GM12878 (cell line): ENCODE data around the gene ATF7IP. TPM values are rescaled to one million over a fixed set of nuclear protein-coding genes. Genes with fewer than 3 reads are reported as not detected.

ENCODE experiments used
- ATAC-seq: fragments of 200-7000 bp; cut with Tn5 transposase; 3 replicates; pipeline ENCODE4 v1.9.1; 2020; ENCODE audit warnings: mild to moderate bottlenecking, moderate library complexity
- BruUV-seq: library from RNA; stranded (reverse); fragments of 400-500 nt; replicated peaks from 2 replicates; lab custom pipeline; 2021; lab: Mats Ljungman, UMichigan
- CTCF ChIA-PET: fragments of 300-600 bp; sonication (Branson Sonifier 250); formaldehyde crosslinking; extraction: SDS; loops from one replicate; lab custom pipeline; 2021; ENCODE audit warnings: inconsistent platforms; lab: Yijun Ruan, JAX
- POLR2A ChIA-PET: fragments of 350-600 bp; formaldehyde crosslinking; extraction: SDS; loops from one replicate; lab custom pipeline; 2021; ENCODE audit warnings: inconsistent platforms; lab: Charles Lee
- RAD21 ChIA-PET: fragments of 300-600 bp; sonication (Branson Sonifier 250); formaldehyde crosslinking; loops from one replicate; lab custom pipeline; 2023; ENCODE audit warnings: antibody characterized with exemption; ENCODE audit not compliant: unreplicated experiment; lab: Charles Lee
- SMC1A ChIA-PET: fragments of 300-600 bp; sonication (Branson Sonifier 250); formaldehyde crosslinking; loops from one replicate; lab custom pipeline; 2023; ENCODE audit not compliant: unreplicated experiment, uncharacterized antibody; lab: Charles Lee
- DNase-seq: peaks from one replicate; pipeline ENCODE4 v3.0.0-alpha.2; 2011; ENCODE audit warnings: low read depth, low spot score
- FAIRE-seq: peaks from 3 replicates; lab custom pipeline; 2011; peaks lifted over from hg19 to GRCh38; lab: Jason Lieb, UNC
- H2AFZ ChIP-seq: 2 replicates; pipeline ENCODE4 v1.6.0; 2011; ENCODE audit warnings: low read depth, low read length, control low read depth; ENCODE audit not compliant: control insufficient read depth
- H3K27ac ChIP-seq: 2 replicates; pipeline ENCODE4 v1.5.1; 2011; ENCODE audit warnings: control low read depth; ENCODE audit not compliant: control insufficient read depth, insufficient read depth
- H3K27me3 ChIP-seq, 2 experiments: replicated peaks in 1 of 2; 2 replicates each; pipeline versions ENCODE4 v1.6.0 to v1.6.1; 2011; ENCODE audit warnings: low read length in 1 of 2; ENCODE audit not compliant: control insufficient read depth in 2 of 2, insufficient read depth in 2 of 2
- H3K36me3 ChIP-seq, 2 experiments: 2 replicates each; pipeline ENCODE4 v1.5.1; 2011; ENCODE audit warnings: low read length in 1 of 2; ENCODE audit not compliant: control insufficient read depth in 2 of 2, insufficient read depth in 2 of 2
- H3K4me1 ChIP-seq: 2 replicates; pipeline ENCODE4 v1.6.1; 2011; ENCODE audit warnings: mild to moderate bottlenecking, low read length, moderate library complexity, mixed read lengths; ENCODE audit not compliant: control insufficient read depth, insufficient read depth
- H3K4me2 ChIP-seq: 2 replicates; pipeline ENCODE4 v1.6.0; 2011; ENCODE audit warnings: control low read depth; ENCODE audit not compliant: control insufficient read depth, insufficient read depth
- H3K4me3 ChIP-seq: fragments of 200-600 bp; sonication (generic); 2 replicates; pipeline ENCODE4 v1.5.1; 2016
- H3K79me2 ChIP-seq: 2 replicates; pipeline ENCODE4 v1.6.0; 2011; ENCODE audit warnings: low read length; ENCODE audit not compliant: control insufficient read depth, insufficient read depth
- H3K9ac ChIP-seq: 2 replicates; pipeline ENCODE4 v1.8.0; 2011; ENCODE audit warnings: low read length, control low read depth, mixed read lengths; ENCODE audit not compliant: control insufficient read depth, insufficient read depth
- H3K9me3 ChIP-seq: replicated peaks from 3 replicates; pipeline ENCODE4 v1.5.1; 2011; ENCODE audit warnings: mild to moderate bottlenecking, low read length; ENCODE audit not compliant: control insufficient read depth, insufficient read depth
- H4K20me1 ChIP-seq: 2 replicates; pipeline ENCODE4 v1.6.0; 2011; ENCODE audit not compliant: control insufficient read depth, insufficient read depth
- CBX3 ChIP-seq: fragments of 200-600 bp; sonication (generic); IDR thresholded peaks from 2 replicates; pipeline ENCODE4 v1.6.1; 2016; ENCODE audit warnings: low read depth, borderline replicate concordance
- LARP7 ChIP-seq: fragments of 450-650 bp; IDR thresholded peaks from 2 replicates; pipeline ENCODE4 v1.6.1; 2017; ENCODE audit warnings: mild to moderate bottlenecking
- NRF1 ChIP-seq: conservative IDR thresholded peaks from 2 replicates; pipeline ENCODE4 v1.6.1; 2011; ENCODE audit warnings: mild to moderate bottlenecking, low read depth, low read length, improper control_type of control experiment
- REST ChIP-seq: IDR thresholded peaks from 2 replicates; pipeline ENCODE4 v1.6.1; 2012; ENCODE audit warnings: mild to moderate bottlenecking, low read depth, low read length
- SPI1 ChIP-seq: IDR thresholded peaks from 2 replicates; pipeline ENCODE4 v1.6.1; 2011; ENCODE audit warnings: low read depth, mild to moderate bottlenecking, low read length, moderate library complexity, borderline replicate concordance; ENCODE audit not compliant: insufficient read depth
- WGBS: methylation state at CpG from one replicate; pipeline ENCODE4 v1.1.6; 2016; ENCODE audit warnings: low lambda C conversion rate; ENCODE audit not compliant: insufficient replicate concordance, insufficient coverage; ENCODE audit errors: missing lambda C conversion rate; 5-methylcytosine and 5-hydroxymethylcytosine counted together
- in situ Hi-C: fragments of 300-500 bp; cut with MboI; formaldehyde crosslinking; loops from 9 replicates; pipeline ENCODE4 v1.14.3; 2018; ENCODE audit warnings: mixed read lengths
- intact Hi-C: fragments of 100-400 bp; cut with micrococcal nuclease; formaldehyde crosslinking; loops from one replicate; pipeline ENCODE4 v1.14.2; 2022; ENCODE audit not compliant: unreplicated experiment
- polyA plus RNA-seq, 11 experiments: library from polyadenylated mRNA; depleted of rRNA in 4 of 11; unstranded in 6 of 11; stranded (reverse) in 5 of 11; fragments of >200 nt; fragmentation: Nextera tagmentation in 4 of 11; fragmentation: Illumina TruSeq in 1 of 11; extraction: Ambion mirVana in 4 of 11; extraction: Trizol in 1 of 11; gene quantifications; 1 replicate in 1 of 11; 2 replicates in 10 of 11; pipeline versions ENCODE4 v1.2.1 to v1.2.3, GENCODE V29; 2011 to 2016; ENCODE audit warnings: inconsistent platforms in 2 of 11, missing spikeins in 2 of 11, low read depth in 1 of 11
- total RNA-seq, 4 experiments: library from RNA; depleted of rRNA in 3 of 4; stranded (reverse); fragments of >200 nt in 3 of 4; fragmentation: Illumina TruSeq in 1 of 4; extraction: Trizol in 1 of 4; gene quantifications; 2 replicates each; pipeline versions ENCODE4 v1.2.1 to v1.2.3, GENCODE V29; 2013 to 2021

ATF7IP gene
- total and polyA plus RNA-seq, 10 of the 15 experiments (the other 5 are each of a cell fraction or from before 2014, with no cell fraction given), result 6.2 to 66.6 (median 29.3) TPM

- H3K4me2 ChIP-seq, result no peak overlapping the region
- RAD21 ChIA-PET, result no interaction called here
- SMC1A ChIA-PET, result interaction anchor here (1.2 kb wide), 2 partner anchors 10 to 192 kb away, joined by 3 read pairs; no protein-coding TSS in a partner anchor
- H3K9me3 ChIP-seq, result peaks cover 11% of the 10 kb centered on the region
- FAIRE-seq, result no peak
- ATAC-seq, result no peak
- no peak for DNase-seq
- H3K27ac ChIP-seq, result no peak overlapping the region
- CTCF ChIA-PET, result interaction anchor here (1.4 to 1.8 kb wide), 2 partner anchors 21 to 246 kb away, joined by 5 to 6 read pairs; no protein-coding TSS in a partner anchor
- H3K4me1 ChIP-seq, result no peaks in the 10 kb centered on the region
- H3K27me3 ChIP-seq, result no peaks in the 10 kb centered on the region
- WGBS, result 100% methylated on average over 2 of the region's 2 CpGs
- TF ChIP-seq REST (no peak), SPI1 (no peak), CBX3 (no peak), LARP7 (no peak), NRF1 (no peak)
- POLR2A ChIA-PET, result no interaction called here
- H3K36me3 ChIP-seq, result peaks cover 0 to 26% of the 10 kb centered on the region in 2 experiments; a peak in 1 of 4 replicates
- H2AFZ ChIP-seq, result no peak overlapping the region
- no peak overlapping the region for H3K9ac ChIP-seq
- in situ Hi-C loops, result no loop called here
- H3K4me3 ChIP-seq, result no peak overlapping the region
- no TSS peak for BruUV-seq
- no peaks in the 10 kb centered on the region for H4K20me1 ChIP-seq
- H3K79me2 ChIP-seq, result peaks cover 30% of the 10 kb centered on the region
- intact Hi-C loops, result no loop called here
These were observed 66.5 kb downstream of the ATF7IP start for GRCh38 chr12:14431975-14432374.
